DOHH2 (cell line): ENCODE results near the gene LIPC.

Experiments used
- H3F3A ChIP-seq: fragments of 200-600 bp; sonication (generic), shearing (Covaris generic); 2 replicates; pipeline ENCODE4 v1.6.0; 2016; ENCODE audit warnings: antibody characterized with exemption, mild to moderate bottlenecking; ENCODE audit not compliant: control insufficient read depth, insufficient read depth
- H3K27ac ChIP-seq: fragments of 200-600 bp; sonication (generic); 2 replicates; pipeline ENCODE4 v1.5.1; 2014; ENCODE audit warnings: low read depth, mild to moderate bottlenecking, low read length, moderate library complexity
- H3K27me3 ChIP-seq: fragments of 200-600 bp; sonication (generic); 2 replicates; pipeline ENCODE4 v1.6.1; 2014; ENCODE audit warnings: mild to moderate bottlenecking, low read length, mixed read lengths; ENCODE audit not compliant: control insufficient read depth
- H3K36me3 ChIP-seq: fragments of 200-600 bp; sonication (generic); 2 replicates; pipeline ENCODE4 v1.6.1; 2014; ENCODE audit warnings: mild to moderate bottlenecking, low read length, moderate library complexity, mixed read lengths; ENCODE audit not compliant: control insufficient read depth
- H3K4me1 ChIP-seq: fragments of 200-600 bp; sonication (generic); 2 replicates; pipeline ENCODE4 v1.6.1; 2014; ENCODE audit warnings: mild to moderate bottlenecking, low read length, mixed read lengths; ENCODE audit not compliant: control insufficient read depth
- H3K4me2 ChIP-seq: fragments of 200-600 bp; sonication (generic); 2 replicates; pipeline ENCODE4 v1.6.0; 2014; ENCODE audit warnings: mild to moderate bottlenecking, low read length, moderate library complexity
- H3K4me3 ChIP-seq: fragments of 200-600 bp; sonication (generic); 2 replicates; pipeline ENCODE4 v1.5.1; 2014; ENCODE audit warnings: mild to moderate bottlenecking, low read length, mixed read lengths
- H3K79me2 ChIP-seq: fragments of 200-600 bp; sonication (generic); 2 replicates; pipeline ENCODE4 v1.6.1; 2014; ENCODE audit warnings: mild to moderate bottlenecking, low read length, mixed read lengths; ENCODE audit not compliant: control insufficient read depth
- H3K9me2 ChIP-seq: fragments of 200-600 bp; sonication (generic); replicated peaks from 2 replicates; pipeline ENCODE4 v1.6.1; 2014; ENCODE audit warnings: mild to moderate bottlenecking, low read length, mixed read lengths; ENCODE audit not compliant: control insufficient read depth
- H3K9me3 ChIP-seq: fragments of 200-600 bp; sonication (generic); 2 replicates; pipeline ENCODE4 v1.6.1; 2014; ENCODE audit warnings: antibody characterized with exemption, low read length, mixed read lengths; ENCODE audit not compliant: control insufficient read depth, insufficient read depth
- H4K20me1 ChIP-seq: fragments of 200-600 bp; sonication (generic); 2 replicates; pipeline ENCODE4 v1.6.0; 2014; ENCODE audit warnings: low read depth, mild to moderate bottlenecking, antibody characterized with exemption, low read length, moderate library complexity; ENCODE audit not compliant: control insufficient read depth, insufficient read depth
- CTCF ChIP-seq: fragments of 200-600 bp; sonication (generic); IDR thresholded peaks from one replicate; pipeline ENCODE4 v1.5.1; 2014; ENCODE audit warnings: antibody characterized with exemption, mild to moderate bottlenecking, low read depth, low read length; ENCODE audit not compliant: poor library complexity, severe bottlenecking
- EZH2phosphoT487 ChIP-seq: fragments of 200-600 bp; sonication (generic); IDR thresholded peaks from 2 replicates; pipeline ENCODE4 v1.6.1; 2017; ENCODE audit warnings: borderline replicate concordance, mild to moderate bottlenecking, antibody characterized with exemption, low read length, moderate library complexity, mixed read lengths

Gene LIPC

GRCh38 chr15:58440922-58441321, 9.1 kb downstream of the LIPC start:
- Histone ChIP-seq H3K27me3 (no peaks in the 10 kb centered on the region), H3K27ac (no peak overlapping the region), H3K79me2 (no peaks in the 10 kb centered on the region), H3K36me3 (no peaks in the 10 kb centered on the region), H3K4me1 (no peaks in the 10 kb centered on the region), H3K9me2 (no peaks in the 10 kb centered on the region), H3K4me2 (no peak overlapping the region), H3K4me3 (no peak overlapping the region), H3K9me3 (no peaks in the 10 kb centered on the region), H4K20me1 (no peaks in the 10 kb centered on the region), H3F3A (no peaks in the 10 kb centered on the region)
- TF ChIP-seq CTCF (no peak), EZH2phosphoT487 (no peak)

GRCh38 chr15:58441376-58442070, 9.7 kb downstream of the LIPC start:
- H3K79me2 ChIP-seq: no peaks in the 10 kb centered on the region
- H3K36me3 ChIP-seq: no peaks in the 10 kb centered on the region
- no peaks in the 10 kb centered on the region for H4K20me1 ChIP-seq
- H3K9me2 ChIP-seq: no peaks in the 10 kb centered on the region
- no peak overlapping the region for H3K27ac ChIP-seq
- H3K4me2 ChIP-seq: no peak overlapping the region
- no peaks in the 10 kb centered on the region for H3F3A ChIP-seq
- no peaks in the 10 kb centered on the region for H3K9me3 ChIP-seq
- no peaks in the 10 kb centered on the region for H3K27me3 ChIP-seq
- H3K4me1 ChIP-seq: no peaks in the 10 kb centered on the region
- H3K4me3 ChIP-seq: no peak overlapping the region
- no peak for TF ChIP-seq CTCF
- no peak for TF ChIP-seq EZH2phosphoT487

DNA sequence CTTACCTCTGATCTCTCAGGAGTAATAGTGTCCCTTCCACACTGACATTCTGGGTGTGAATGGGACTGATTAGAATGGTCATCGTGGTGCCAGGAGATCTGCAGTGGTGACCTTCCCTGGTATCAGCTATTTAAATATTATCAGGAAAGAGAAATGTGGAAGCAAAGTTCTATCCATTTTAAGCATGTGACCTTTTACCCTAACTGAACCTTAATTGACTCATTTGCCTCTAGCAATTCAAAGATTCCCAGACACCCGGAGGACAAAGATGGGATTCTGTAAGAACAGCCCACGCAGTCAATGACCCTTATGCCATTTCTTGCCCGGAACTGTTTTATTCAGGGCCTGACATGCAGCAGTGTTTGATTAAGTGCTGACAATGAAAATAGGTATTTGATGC, 10.3 kb downstream of the LIPC start:
- Histone ChIP-seq H3K4me1 (no peaks in the 10 kb centered on the region), H3K27ac (no peak overlapping the region), H3F3A (no peaks in the 10 kb centered on the region), H3K9me2 (no peaks in the 10 kb centered on the region), H3K9me3 (no peaks in the 10 kb centered on the region), H3K79me2 (no peaks in the 10 kb centered on the region), H3K36me3 (no peaks in the 10 kb centered on the region), H3K4me3 (no peak overlapping the region), H3K4me2 (no peak overlapping the region), H3K27me3 (no peaks in the 10 kb centered on the region), H4K20me1 (no peaks in the 10 kb centered on the region)
- TF ChIP-seq CTCF (no peak), EZH2phosphoT487 (no peak)
